Loucy (cell line): ENCODE measurements around the gene NPTN.

Experiments
- H2AFZ ChIP-seq: fragments of 200-600 bp; sonication (generic); 2 replicates; pipeline ENCODE4 v1.6.0; 2016; ENCODE audit warnings: antibody characterized with exemption, mild to moderate bottlenecking, low read length, moderate library complexity
- H3F3A ChIP-seq: fragments of 200-600 bp; 2 replicates; pipeline ENCODE4 v1.6.0; 2016; ENCODE audit warnings: antibody characterized with exemption, low read depth, mild to moderate bottlenecking
- H3K27me3 ChIP-seq: fragments of 200-600 bp; sonication (generic); 2 replicates; pipeline ENCODE4 v1.6.1; 2014; ENCODE audit warnings: low read length, mild to moderate bottlenecking; ENCODE audit not compliant: insufficient read depth, poor library complexity, severe bottlenecking
- H3K36me3 ChIP-seq: fragments of 200-600 bp; sonication (generic); 2 replicates; pipeline ENCODE4 v1.6.1; 2016; ENCODE audit warnings: low read length; ENCODE audit not compliant: insufficient read depth
- H3K4me1 ChIP-seq: fragments of 200-600 bp; sonication (generic); 2 replicates; pipeline ENCODE4 v1.5.1; 2014; ENCODE audit warnings: low read length, mild to moderate bottlenecking; ENCODE audit not compliant: insufficient read depth, poor library complexity, severe bottlenecking
- H3K4me2 ChIP-seq: fragments of 200-600 bp; sonication (generic); 2 replicates; pipeline ENCODE4 v1.6.0; 2014; ENCODE audit warnings: antibody characterized with exemption, low read length, low read depth, mild to moderate bottlenecking; ENCODE audit not compliant: poor library complexity, severe bottlenecking
- H3K4me3 ChIP-seq: fragments of 200-600 bp; sonication (generic); 2 replicates; pipeline ENCODE4 v1.5.1; 2014; ENCODE audit warnings: low read length, mild to moderate bottlenecking, mixed read lengths; ENCODE audit not compliant: poor library complexity, severe bottlenecking
- H3K79me2 ChIP-seq: fragments of 200-600 bp; sonication (generic); 2 replicates; pipeline ENCODE4 v1.6.1; 2014; ENCODE audit warnings: low read length; ENCODE audit not compliant: insufficient read depth
- H3K9ac ChIP-seq: fragments of 200-600 bp; sonication (generic); 2 replicates; pipeline ENCODE4 v1.6.0; 2014; ENCODE audit warnings: mild to moderate bottlenecking, low read depth, low read length, moderate library complexity; ENCODE audit not compliant: poor library complexity, severe bottlenecking
- H3K9me2 ChIP-seq: fragments of 200-600 bp; sonication (generic); replicated peaks from 2 replicates; pipeline ENCODE4 v1.6.1; 2016; ENCODE audit warnings: low read depth, low read length, mixed read lengths
- H3K9me3 ChIP-seq: fragments of 200-600 bp; sonication (generic); 2 replicates; pipeline ENCODE4 v1.6.1; 2014; ENCODE audit warnings: mild to moderate bottlenecking, antibody characterized with exemption, low read length, low read depth; ENCODE audit not compliant: insufficient read depth
- H4K20me1 ChIP-seq: fragments of 200-600 bp; sonication (generic); 2 replicates; pipeline ENCODE4 v1.6.0; 2014; ENCODE audit warnings: antibody characterized with exemption, low read length, mild to moderate bottlenecking; ENCODE audit not compliant: insufficient read depth, poor library complexity, severe bottlenecking
- EZH2phosphoT487 ChIP-seq: fragments of 200-600 bp; IDR thresholded peaks from 2 replicates; pipeline ENCODE4 v1.6.1; 2018; ENCODE audit warnings: antibody characterized with exemption, mild to moderate bottlenecking, moderate library complexity, borderline replicate concordance
- TF ChIP-seq, protein P1 (sequence below): fragments of 200-600 bp; sonication (generic); conservative IDR thresholded peaks from 2 replicates; pipeline ENCODE4 v1.5.1; 2014; ENCODE audit warnings: mild to moderate bottlenecking, antibody characterized with exemption, low read length

The NPTN gene

DNA sequence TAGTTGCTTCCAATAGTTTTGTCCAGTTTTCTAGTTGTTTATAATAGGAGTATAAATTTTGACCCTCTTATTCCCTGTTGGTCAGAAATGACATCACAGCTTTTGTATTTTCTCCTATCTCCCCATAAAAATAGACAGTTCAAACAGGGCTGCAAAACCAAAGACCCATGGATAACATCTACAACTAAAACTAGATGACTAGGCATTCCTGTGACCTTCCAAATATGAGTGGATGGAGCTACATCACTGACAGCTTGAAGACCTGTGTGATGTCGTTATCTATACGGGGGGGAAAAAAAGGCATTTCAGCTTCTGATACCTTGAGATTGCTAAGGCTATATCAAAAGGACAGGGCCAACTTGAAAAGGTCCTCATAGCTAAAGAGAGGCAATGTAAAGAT is 105.6 kb downstream of the NPTN start:
- H3K4me2 ChIP-seq = no peak overlapping the region
- no peaks in the 10 kb centered on the region for H4K20me1 ChIP-seq
- no peaks in the 10 kb centered on the region for H3K79me2 ChIP-seq
- no peak for TF ChIP-seq EZH2phosphoT487
- TF ChIP-seq, protein P1, sequence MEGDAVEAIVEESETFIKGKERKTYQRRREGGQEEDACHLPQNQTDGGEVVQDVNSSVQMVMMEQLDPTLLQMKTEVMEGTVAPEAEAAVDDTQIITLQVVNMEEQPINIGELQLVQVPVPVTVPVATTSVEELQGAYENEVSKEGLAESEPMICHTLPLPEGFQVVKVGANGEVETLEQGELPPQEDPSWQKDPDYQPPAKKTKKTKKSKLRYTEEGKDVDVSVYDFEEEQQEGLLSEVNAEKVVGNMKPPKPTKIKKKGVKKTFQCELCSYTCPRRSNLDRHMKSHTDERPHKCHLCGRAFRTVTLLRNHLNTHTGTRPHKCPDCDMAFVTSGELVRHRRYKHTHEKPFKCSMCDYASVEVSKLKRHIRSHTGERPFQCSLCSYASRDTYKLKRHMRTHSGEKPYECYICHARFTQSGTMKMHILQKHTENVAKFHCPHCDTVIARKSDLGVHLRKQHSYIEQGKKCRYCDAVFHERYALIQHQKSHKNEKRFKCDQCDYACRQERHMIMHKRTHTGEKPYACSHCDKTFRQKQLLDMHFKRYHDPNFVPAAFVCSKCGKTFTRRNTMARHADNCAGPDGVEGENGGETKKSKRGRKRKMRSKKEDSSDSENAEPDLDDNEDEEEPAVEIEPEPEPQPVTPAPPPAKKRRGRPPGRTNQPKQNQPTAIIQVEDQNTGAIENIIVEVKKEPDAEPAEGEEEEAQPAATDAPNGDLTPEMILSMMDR = no peak
- no peak overlapping the region for H3K9ac ChIP-seq
- H2AFZ ChIP-seq = no peak overlapping the region
- H3K9me2 ChIP-seq = no peaks in the 10 kb centered on the region
- H3K27me3 ChIP-seq = no peaks in the 10 kb centered on the region
- no peaks in the 10 kb centered on the region for H3K9me3 ChIP-seq
- no peaks in the 10 kb centered on the region for H3K36me3 ChIP-seq
- no peaks in the 10 kb centered on the region for H3K4me1 ChIP-seq
- H3K4me3 ChIP-seq = no peak overlapping the region
- no peaks in the 10 kb centered on the region for H3F3A ChIP-seq

GRCh38 chr15:73524919-73525318 is 108.3 kb downstream of the NPTN start:
- no peaks in the 10 kb centered on the region for H4K20me1 ChIP-seq
- no peak overlapping the region for H2AFZ ChIP-seq
- H3K4me3 ChIP-seq = no peak overlapping the region
- no peaks in the 10 kb centered on the region for H3K9me3 ChIP-seq
- no peaks in the 10 kb centered on the region for H3F3A ChIP-seq
- no peaks in the 10 kb centered on the region for H3K4me1 ChIP-seq
- H3K27me3 ChIP-seq = no peaks in the 10 kb centered on the region
- no peaks in the 10 kb centered on the region for H3K9me2 ChIP-seq
- H3K9ac ChIP-seq = no peak overlapping the region
- TF ChIP-seq, protein P1 = no peak
- TF ChIP-seq EZH2phosphoT487 = no peak
- no peaks in the 10 kb centered on the region for H3K79me2 ChIP-seq
- H3K4me2 ChIP-seq = no peak overlapping the region
- H3K36me3 ChIP-seq = no peaks in the 10 kb centered on the region

GRCh38 chr15:73522011-73522410 is 111.2 kb downstream of the NPTN start:
- H4K20me1 ChIP-seq = no peaks in the 10 kb centered on the region
- H3K4me3 ChIP-seq = no peak overlapping the region
- H2AFZ ChIP-seq = no peak overlapping the region
- no peaks in the 10 kb centered on the region for H3K4me1 ChIP-seq
- H3F3A ChIP-seq = no peaks in the 10 kb centered on the region
- TF ChIP-seq, protein P1 = no peak
- TF ChIP-seq EZH2phosphoT487 = no peak
- H3K9me2 ChIP-seq = no peaks in the 10 kb centered on the region
- H3K27me3 ChIP-seq = no peaks in the 10 kb centered on the region
- no peaks in the 10 kb centered on the region for H3K36me3 ChIP-seq
- no peak overlapping the region for H3K9ac ChIP-seq
- H3K79me2 ChIP-seq = no peaks in the 10 kb centered on the region
- no peaks in the 10 kb centered on the region for H3K9me3 ChIP-seq
- H3K4me2 ChIP-seq = no peak overlapping the region
